ENCODE data around the gene ITM2A.

Gene ITM2A

DNA sequence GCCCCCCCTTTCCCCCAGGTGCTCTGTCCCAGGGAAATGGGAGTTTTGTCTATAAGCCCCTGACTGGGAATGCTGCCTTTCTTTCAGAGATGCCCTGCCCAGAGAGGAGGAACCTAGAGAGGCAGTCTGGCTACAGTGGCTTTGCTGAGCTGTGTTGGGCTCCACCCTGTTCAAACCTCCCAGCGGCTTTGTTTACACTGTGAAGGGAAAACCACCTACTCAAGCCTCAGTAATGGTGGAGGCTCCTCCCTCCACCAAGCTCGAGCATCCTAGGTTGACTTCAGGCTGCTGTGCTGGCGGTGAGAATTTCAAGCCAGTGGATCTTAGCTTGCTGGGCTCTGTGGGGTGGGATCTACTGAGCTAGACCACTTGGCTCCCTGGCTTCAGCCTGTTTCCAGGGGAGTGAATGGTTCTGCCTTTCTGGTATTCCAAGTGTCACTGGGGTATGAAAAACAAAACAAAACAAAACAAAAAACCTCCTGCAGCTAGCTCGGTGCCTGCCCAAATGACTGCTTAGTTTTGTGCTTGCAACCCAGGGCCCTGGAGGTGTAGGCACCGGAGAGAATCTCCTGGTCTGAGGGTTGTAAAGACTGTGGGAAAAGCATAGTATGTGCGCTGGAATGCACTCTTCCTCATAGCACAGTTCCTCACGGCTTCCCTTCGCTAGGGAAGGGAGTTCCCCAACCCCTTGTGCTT, 41.7 kb downstream of the ITM2A start:
- FAIRE-seq = no peak
- no peak for DNase-seq (ENCODE audit: low spot score)
